ENCODE data around the gene ZNF3. TPM values are rescaled to one million over a fixed set of nuclear protein-coding genes. Genes with fewer than 3 reads are reported as not detected.

The ZNF3 gene
- total and polyA plus RNA-seq, 4 donors, result 10.2 to 18.2 (median 12.2) TPM

- no peaks in the 10 kb centered on the region for H3K27me3 ChIP-seq (ENCODE audit: control insufficient read depth in 4 of 4, insufficient read depth in 4 of 4, low read length in 3 of 4)
- H3K4me1 ChIP-seq (ENCODE audit: control insufficient read depth in 4 of 4, insufficient read depth in 4 of 4, low read length in 3 of 4), result no peaks in the 10 kb centered on the region
- 97% methylated on average over 7 of the region's 7 CpGs for WGBS
These were observed 29.6 kb upstream of the ZNF3 start for GRCh38 chr7:100111156-100111555.

DNA sequence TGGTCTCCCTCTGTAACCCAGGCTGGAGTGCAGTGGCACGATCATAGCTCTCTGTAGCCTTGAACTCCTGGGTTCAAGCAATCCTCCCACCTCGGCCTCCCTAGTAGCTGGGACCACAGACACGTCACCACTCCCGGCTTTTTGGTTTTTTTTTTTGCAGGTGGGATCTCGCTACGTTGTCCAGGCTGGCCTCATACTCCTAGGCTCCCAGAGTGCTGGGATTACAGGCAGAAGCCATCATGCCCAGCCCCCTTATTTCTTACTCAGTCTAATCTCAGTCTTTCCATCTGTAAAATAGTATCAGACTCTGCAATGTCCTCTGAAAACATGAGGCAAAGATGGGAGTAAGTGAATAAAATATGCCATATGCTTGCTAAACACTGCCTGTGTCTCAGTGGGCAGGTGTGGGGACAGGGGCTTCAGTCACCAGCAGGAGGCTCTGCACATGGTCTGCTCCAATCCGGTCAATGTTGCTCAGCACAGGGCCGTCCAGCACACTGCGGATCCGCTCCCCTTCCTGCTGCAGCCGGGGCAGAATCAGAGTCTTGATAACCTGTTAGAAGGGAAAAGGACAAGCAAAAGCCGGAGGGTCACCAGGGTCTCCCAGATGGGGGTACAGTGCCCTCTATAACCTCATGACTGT is 28.1 kb upstream of the ZNF3 start:
- no peak for TF ChIP-seq JUND (IDR thresholded peaks at IDR 0.05)
- TF ChIP-seq, protein P1, sequence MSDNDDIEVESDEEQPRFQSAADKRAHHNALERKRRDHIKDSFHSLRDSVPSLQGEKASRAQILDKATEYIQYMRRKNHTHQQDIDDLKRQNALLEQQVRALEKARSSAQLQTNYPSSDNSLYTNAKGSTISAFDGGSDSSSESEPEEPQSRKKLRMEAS (IDR thresholded peaks at IDR 0.05), result no peak
- TF ChIP-seq FOXA2 (IDR thresholded peaks at IDR 0.05), result no peak
- TF ChIP-seq NR2F2 (IDR thresholded peaks at IDR 0.05), result no peak
- no peak for TF ChIP-seq SP1 (IDR thresholded peaks at IDR 0.05)
- TF ChIP-seq, protein P2, sequence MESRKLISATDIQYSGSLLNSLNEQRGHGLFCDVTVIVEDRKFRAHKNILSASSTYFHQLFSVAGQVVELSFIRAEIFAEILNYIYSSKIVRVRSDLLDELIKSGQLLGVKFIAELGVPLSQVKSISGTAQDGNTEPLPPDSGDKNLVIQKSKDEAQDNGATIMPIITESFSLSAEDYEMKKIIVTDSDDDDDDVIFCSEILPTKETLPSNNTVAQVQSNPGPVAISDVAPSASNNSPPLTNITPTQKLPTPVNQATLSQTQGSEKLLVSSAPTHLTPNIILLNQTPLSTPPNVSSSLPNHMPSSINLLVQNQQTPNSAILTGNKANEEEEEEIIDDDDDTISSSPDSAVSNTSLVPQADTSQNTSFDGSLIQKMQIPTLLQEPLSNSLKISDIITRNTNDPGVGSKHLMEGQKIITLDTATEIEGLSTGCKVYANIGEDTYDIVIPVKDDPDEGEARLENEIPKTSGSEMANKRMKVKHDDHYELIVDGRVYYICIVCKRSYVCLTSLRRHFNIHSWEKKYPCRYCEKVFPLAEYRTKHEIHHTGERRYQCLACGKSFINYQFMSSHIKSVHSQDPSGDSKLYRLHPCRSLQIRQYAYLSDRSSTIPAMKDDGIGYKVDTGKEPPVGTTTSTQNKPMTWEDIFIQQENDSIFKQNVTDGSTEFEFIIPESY (IDR thresholded peaks at IDR 0.05), result no peak
- TF ChIP-seq, protein P3, sequence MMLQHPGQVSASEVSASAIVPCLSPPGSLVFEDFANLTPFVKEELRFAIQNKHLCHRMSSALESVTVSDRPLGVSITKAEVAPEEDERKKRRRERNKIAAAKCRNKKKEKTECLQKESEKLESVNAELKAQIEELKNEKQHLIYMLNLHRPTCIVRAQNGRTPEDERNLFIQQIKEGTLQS (IDR thresholded peaks at IDR 0.05), result no peak
- TF ChIP-seq GABPA (IDR thresholded peaks at IDR 0.05 in 1 of 2, conservative IDR thresholded peaks at IDR 0.05 in 1 of 2), result no peak
- no peak for TF ChIP-seq YY1 (IDR thresholded peaks at IDR 0.05)
- TF ChIP-seq HNF4A (conservative IDR thresholded peaks at IDR 0.05), result no peak
- TF ChIP-seq, protein P4, sequence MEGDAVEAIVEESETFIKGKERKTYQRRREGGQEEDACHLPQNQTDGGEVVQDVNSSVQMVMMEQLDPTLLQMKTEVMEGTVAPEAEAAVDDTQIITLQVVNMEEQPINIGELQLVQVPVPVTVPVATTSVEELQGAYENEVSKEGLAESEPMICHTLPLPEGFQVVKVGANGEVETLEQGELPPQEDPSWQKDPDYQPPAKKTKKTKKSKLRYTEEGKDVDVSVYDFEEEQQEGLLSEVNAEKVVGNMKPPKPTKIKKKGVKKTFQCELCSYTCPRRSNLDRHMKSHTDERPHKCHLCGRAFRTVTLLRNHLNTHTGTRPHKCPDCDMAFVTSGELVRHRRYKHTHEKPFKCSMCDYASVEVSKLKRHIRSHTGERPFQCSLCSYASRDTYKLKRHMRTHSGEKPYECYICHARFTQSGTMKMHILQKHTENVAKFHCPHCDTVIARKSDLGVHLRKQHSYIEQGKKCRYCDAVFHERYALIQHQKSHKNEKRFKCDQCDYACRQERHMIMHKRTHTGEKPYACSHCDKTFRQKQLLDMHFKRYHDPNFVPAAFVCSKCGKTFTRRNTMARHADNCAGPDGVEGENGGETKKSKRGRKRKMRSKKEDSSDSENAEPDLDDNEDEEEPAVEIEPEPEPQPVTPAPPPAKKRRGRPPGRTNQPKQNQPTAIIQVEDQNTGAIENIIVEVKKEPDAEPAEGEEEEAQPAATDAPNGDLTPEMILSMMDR (IDR thresholded peaks at IDR 0.05; ENCODE audit: low read depth, low read length, missing input control), result no peak
- TF ChIP-seq HNF4G (IDR thresholded peaks at IDR 0.05), result no peak
- no peak for TF ChIP-seq RXRA (IDR thresholded peaks at IDR 0.05)
- TF ChIP-seq RAD21 (IDR thresholded peaks at IDR 0.05), result no peak
- TF ChIP-seq FOXA1 (IDR thresholded peaks at IDR 0.05), result no peak
- no peak for TF ChIP-seq TAF1 (conservative IDR thresholded peaks at IDR 0.05)
- no peak for TF ChIP-seq REST (IDR thresholded peaks at IDR 0.05)
- no peak for TF ChIP-seq EGR1 (IDR thresholded peaks at IDR 0.05; ENCODE audit: low read depth in 2 of 2)
- Histone ChIP-seq H3K4me3 (ENCODE audit: low read depth in 1 of 3, low read length in 3 of 3) (no peak overlapping the region), H3K9me3 (ENCODE audit: control insufficient read depth in 4 of 4, low read length in 3 of 4) (no peaks in the 10 kb centered on the region), H3K4me1 (ENCODE audit: control insufficient read depth in 4 of 4, insufficient read depth in 4 of 4, low read length in 3 of 4) (no peaks in the 10 kb centered on the region), H3K27ac (ENCODE audit: low read depth in 1 of 2, low read length in 2 of 2) (no peak overlapping the region), H3K36me3 (ENCODE audit: control insufficient read depth in 4 of 4, insufficient read depth in 3 of 4, low read depth in 1 of 4, low read length in 3 of 4) (peaks cover 3 to 58% (median 25%) of the 10 kb centered on the region in 4 donors), H3K9ac (ENCODE audit: low read depth in 1 of 2, low read length in 2 of 2) (no peak overlapping the region), H3K27me3 (ENCODE audit: control insufficient read depth in 4 of 4, insufficient read depth in 4 of 4, low read length in 3 of 4) (no peaks in the 10 kb centered on the region)
- 87% methylated on average over 12 of the region's 12 CpGs for WGBS
- no peak for DNase-seq (ENCODE audit: low spot score)

More at GRCh38 chr7:100111156-100111555, 29.6 kb upstream of the ZNF3 start:
- Histone ChIP-seq H3K36me3 (ENCODE audit: control insufficient read depth in 4 of 4, insufficient read depth in 3 of 4, low read depth in 1 of 4, low read length in 3 of 4) (peaks cover 3 to 49% (median 23%) of the 10 kb centered on the region in 4 donors), H3K27ac (ENCODE audit: low read depth in 1 of 2, low read length in 2 of 2) (no peak overlapping the region), H3K9ac (ENCODE audit: low read depth in 1 of 2, low read length in 2 of 2) (no peak overlapping the region), H3K4me3 (ENCODE audit: low read depth in 1 of 3, low read length in 3 of 3) (no peak overlapping the region), H3K9me3 (ENCODE audit: control insufficient read depth in 4 of 4, low read length in 3 of 4) (no peaks in the 10 kb centered on the region)
- DNase-seq (ENCODE audit: low spot score), result no peak
- TF ChIP-seq RAD21 (IDR thresholded peaks at IDR 0.05), result no peak
- TF ChIP-seq HNF4G (IDR thresholded peaks at IDR 0.05), result no peak
- TF ChIP-seq JUND (IDR thresholded peaks at IDR 0.05), result no peak
- TF ChIP-seq, protein P3 (IDR thresholded peaks at IDR 0.05), result no peak
- no peak for TF ChIP-seq TAF1 (conservative IDR thresholded peaks at IDR 0.05)
- TF ChIP-seq GABPA (IDR thresholded peaks at IDR 0.05 in 1 of 2, conservative IDR thresholded peaks at IDR 0.05 in 1 of 2), result no peak
- TF ChIP-seq, protein P2 (IDR thresholded peaks at IDR 0.05), result no peak
- no peak for TF ChIP-seq FOXA2 (IDR thresholded peaks at IDR 0.05)
- no peak for TF ChIP-seq FOXA1 (IDR thresholded peaks at IDR 0.05)
- TF ChIP-seq, protein P1 (IDR thresholded peaks at IDR 0.05), result no peak

Measured in liver (tissue), 9 donors.